AML-193 (cell line): ENCODE results near the gene EFNA2.
"Not testable (repeated sequence)": the region's sequence is repeated elsewhere in the genome, so short reads cannot be mapped to it uniquely, and the experiment has no call there.

Experiments used
- DNase-seq, 2 experiments: peaks; one replicate each; lab custom pipeline; 2025; lab: John Stamatoyannopoulos, UW

The EFNA2 gene

GRCh38 chr19:1318678-1319471 lies 33.2 kb downstream of the EFNA2 start:
- DNase-seq, result no peak

DNA sequence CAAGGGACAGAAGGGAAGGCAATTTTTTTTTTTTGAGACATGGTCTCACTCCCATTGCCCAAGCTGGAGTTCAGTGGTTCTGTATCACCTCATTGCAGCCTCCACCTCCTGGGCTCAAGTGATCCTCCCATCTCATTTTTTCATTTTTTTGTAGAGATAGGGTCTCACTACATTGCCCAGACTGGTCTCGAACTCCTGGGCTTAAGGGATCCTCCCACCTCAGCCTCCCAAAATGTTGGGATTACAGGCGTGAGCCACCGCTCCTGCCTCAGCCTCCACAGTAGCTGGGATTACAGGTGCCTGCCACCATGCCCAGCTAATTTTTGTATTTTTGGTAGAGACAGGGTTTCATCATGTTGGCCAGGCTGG lies 34.6 kb downstream of the EFNA2 start:
- DNase-seq, result not testable (repeated sequence)

DNA sequence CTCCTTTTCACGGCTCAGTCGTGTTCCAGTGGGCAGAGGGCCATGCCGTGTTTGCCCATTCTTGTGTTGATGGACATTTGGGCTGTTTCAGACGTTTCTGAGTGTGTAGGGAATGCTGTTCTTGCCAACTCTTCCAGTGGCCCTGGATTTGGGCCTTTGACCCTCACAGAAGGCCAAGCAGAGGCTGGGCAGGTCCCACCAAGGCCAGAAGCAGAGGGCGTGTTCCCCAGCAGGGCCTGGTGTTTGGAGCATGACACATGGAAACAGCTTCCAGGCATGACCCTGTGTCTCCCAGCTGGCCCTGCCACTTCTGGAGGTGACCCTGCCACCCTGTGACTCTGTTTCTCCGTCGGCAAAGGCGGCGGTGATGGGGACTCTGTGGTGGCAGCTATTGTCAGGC lies 35.9 kb downstream of the EFNA2 start:
- DNase-seq, result no peak

GRCh38 chr19:1322198-1322981 lies 36.7 kb downstream of the EFNA2 start:
- DNase-seq, result no peak

DNA sequence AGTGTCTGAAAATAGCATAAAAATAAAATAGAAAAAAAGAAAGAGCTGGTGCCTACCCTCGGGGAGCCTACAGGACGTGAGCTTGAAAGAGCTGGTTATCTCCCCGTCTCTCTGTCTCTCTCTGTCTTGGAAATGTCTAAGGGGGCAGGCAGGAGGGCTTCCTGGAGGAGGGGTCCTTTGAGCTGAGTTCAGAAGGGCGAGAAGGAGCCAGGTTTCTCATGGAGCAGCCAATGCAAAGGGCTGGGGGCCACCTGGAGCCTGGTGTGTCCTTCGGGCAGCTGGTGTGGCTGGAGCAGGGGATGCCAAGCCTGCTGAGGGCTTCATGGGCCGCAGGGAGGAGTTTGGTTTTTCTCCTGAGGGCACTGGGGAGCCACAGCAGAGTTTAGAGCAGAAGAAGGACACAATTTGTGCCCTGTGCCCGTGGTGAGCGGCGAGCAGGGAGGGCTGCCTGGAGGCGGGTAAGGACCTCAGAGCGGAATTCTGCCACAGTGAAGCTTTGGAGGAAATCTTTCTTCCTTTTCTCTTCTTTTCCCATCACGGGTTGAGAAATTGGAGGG lies 38.7 kb downstream of the EFNA2 start:
- DNase-seq, result no peak

GRCh38 chr19:1324806-1325567 lies 39.3 kb downstream of the EFNA2 start:
- DNase-seq, result no peak

GRCh38 chr19:1325568-1326294 lies 40.1 kb downstream of the EFNA2 start:
- DNase-seq, result no peak

- no peak for DNase-seq
Measured at GRCh38 chr19:1327125-1327524, 41.5 kb downstream of the EFNA2 start.

GRCh38 chr19:1332208-1332607 lies 46.5 kb downstream of the EFNA2 start:
- not testable (repeated sequence) for DNase-seq

- no peak for DNase-seq
Measured at GRCh38 chr19:1336079-1336684, 50.5 kb downstream of the EFNA2 start.

DNA sequence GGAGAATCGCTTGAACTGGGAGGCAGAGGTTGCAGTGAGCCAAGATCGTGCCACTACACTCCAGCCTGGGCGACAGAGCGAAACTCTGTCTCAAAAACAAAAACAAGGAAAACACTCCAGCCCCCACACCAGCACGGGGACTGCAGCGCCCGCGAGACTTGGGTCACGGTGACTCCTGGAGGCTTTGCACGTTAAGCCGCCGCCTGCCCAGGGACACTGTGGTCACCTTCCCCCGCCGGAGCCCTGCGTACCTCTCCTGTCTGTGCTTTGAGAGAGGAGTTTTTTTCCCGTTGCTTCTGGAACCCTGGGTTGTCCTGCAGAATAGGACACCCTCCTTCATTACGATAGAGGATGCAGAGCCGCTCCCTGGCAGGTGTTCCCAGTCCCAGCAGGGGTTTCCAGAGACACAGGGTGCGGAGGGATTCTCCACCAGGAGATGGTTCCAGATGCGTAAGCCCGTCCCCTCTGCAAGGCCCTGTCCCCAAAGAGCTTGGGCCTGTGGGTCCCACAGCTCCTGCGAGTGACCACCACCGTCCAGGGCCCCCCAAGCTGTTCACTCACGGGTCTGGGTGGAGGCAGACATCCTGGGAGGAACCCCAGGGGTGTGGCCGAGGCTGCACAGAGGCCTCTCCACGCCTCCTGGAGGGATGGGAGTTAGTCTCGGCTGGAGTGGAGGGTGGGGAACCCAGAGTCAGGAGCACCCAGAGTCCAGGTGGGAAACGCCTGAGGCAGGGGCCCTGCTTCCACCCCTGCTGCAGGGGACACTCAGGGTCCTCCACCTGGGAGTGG lies 55.2 kb downstream of the EFNA2 start:
- DNase-seq, result no peak

GRCh38 chr19:1343041-1343440 lies 57.4 kb downstream of the EFNA2 start:
- no peak for DNase-seq

DNA sequence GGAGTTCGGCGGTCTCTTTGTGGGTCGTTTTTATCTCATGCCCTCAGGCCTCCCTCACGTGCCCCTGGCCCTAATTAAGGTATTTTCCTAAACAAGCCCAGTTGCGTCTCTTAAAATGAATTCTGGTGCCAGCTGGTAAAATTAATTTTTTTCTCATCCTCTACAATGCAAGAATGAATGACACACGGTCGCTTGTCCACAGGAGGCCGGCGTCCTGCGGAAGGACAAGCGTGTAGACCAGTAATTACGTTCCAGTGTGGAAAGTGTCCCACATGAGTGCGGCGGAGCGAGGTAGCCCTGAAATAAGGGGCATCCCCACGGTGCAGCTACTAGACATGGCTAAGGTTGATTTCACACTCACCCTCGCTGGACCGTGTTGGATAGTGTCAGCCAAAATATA lies 63.5 kb downstream of the EFNA2 start:
- no peak for DNase-seq

- DNase-seq, result no peak
Measured at GRCh38 chr19:1350867-1351266, 65.2 kb downstream of the EFNA2 start.
